Cardiac muscle cell (in vitro differentiated cells and primary cell): ENCODE results near the gene IGLL1. TPM values are rescaled to one million over a fixed set of nuclear protein-coding genes. Genes with fewer than 3 reads are reported as not detected.

Source experiments
- DNase-seq, 2 donors: peaks; one replicate each; pipeline versions ENCODE4 v3.0.0 to v3.0.0-alpha.2; 2010 to 2017; ENCODE audit warnings: low read depth in 1 of 2, low spot score in 1 of 2
- H3K27ac ChIP-seq: fragments of 200-600 bp; sonication (generic); 2 replicates; pipeline ENCODE4 v1.5.1; 2016
- H3K27me3 ChIP-seq: fragments of 200-600 bp; sonication (generic); 2 replicates; pipeline ENCODE4 v1.6.0; 2016; ENCODE audit warnings: control low read depth
- H3K36me3 ChIP-seq: fragments of 200-600 bp; sonication (generic); 2 replicates; pipeline ENCODE4 v1.5.1; 2016; ENCODE audit warnings: control low read depth
- H3K4me1 ChIP-seq: fragments of 200-600 bp; sonication (generic); 2 replicates; pipeline ENCODE4 v1.8.1; 2017; ENCODE audit warnings: low read depth, mild to moderate bottlenecking, mixed run types
- H3K4me3 ChIP-seq: fragments of 200-600 bp; sonication (generic); 2 replicates; pipeline ENCODE4 v1.5.1; 2016; ENCODE audit warnings: mild to moderate bottlenecking
- H3K9me3 ChIP-seq: fragments of 200-600 bp; sonication (generic); 2 replicates; pipeline ENCODE4 v1.5.1; 2017; ENCODE audit warnings: low read depth, mild to moderate bottlenecking, control low read depth
- polyA plus RNA-seq: library from polyadenylated mRNA; unstranded; fragments of >200 nt; fragmentation: Nextera tagmentation; extraction: Ambion mirVana; gene quantifications from 2 replicates; pipeline ENCODE4 v1.2.1, GENCODE V29; 2016
- total RNA-seq: library from RNA; depleted of rRNA; stranded (reverse); fragments of >200 nt; gene quantifications from 2 replicates; pipeline ENCODE4 v1.2.3, GENCODE V29; 2016
- TF ChIP-seq, protein P1 (sequence below): IDR thresholded peaks from 2 replicates; pipeline ENCODE4 v1.5.1; 2012; ENCODE audit warnings: low read depth, mild to moderate bottlenecking, low read length

IGLL1 gene
- total and polyA plus RNA-seq, 2 experiments from 2014 or later = not detected

DNA sequence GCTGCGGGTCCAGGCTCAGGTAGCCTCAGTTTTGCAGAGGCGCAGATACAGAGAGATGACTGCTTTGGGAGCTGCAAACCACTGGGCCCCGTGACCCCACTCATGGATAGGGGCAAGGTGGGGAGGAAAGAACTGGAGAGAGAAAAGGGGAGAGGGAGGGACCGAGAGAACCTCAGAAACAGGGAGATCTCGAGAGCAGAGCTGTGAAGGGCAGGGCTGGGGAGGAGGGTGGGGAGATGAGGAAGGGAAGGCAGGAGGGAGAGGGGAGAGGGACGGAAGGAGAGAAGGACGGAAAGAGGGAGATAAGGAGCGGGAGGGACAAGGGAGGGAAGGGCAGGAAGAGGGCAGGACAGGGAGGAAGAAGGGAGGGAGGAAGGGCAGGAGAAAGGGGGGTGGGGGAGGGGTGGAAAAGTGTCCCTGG lies 46.3 kb downstream of the IGLL1 start:
- peak in 1 of 2 donors; percentile 72 for DNase-seq
- no peaks in the 10 kb centered on the region for H3K27me3 ChIP-seq
- no peaks in the 10 kb centered on the region for H3K9me3 ChIP-seq
- H3K36me3 ChIP-seq = no peaks in the 10 kb centered on the region
- TF ChIP-seq, protein P1, sequence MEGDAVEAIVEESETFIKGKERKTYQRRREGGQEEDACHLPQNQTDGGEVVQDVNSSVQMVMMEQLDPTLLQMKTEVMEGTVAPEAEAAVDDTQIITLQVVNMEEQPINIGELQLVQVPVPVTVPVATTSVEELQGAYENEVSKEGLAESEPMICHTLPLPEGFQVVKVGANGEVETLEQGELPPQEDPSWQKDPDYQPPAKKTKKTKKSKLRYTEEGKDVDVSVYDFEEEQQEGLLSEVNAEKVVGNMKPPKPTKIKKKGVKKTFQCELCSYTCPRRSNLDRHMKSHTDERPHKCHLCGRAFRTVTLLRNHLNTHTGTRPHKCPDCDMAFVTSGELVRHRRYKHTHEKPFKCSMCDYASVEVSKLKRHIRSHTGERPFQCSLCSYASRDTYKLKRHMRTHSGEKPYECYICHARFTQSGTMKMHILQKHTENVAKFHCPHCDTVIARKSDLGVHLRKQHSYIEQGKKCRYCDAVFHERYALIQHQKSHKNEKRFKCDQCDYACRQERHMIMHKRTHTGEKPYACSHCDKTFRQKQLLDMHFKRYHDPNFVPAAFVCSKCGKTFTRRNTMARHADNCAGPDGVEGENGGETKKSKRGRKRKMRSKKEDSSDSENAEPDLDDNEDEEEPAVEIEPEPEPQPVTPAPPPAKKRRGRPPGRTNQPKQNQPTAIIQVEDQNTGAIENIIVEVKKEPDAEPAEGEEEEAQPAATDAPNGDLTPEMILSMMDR = no peak
- H3K4me3 ChIP-seq = no peak overlapping the region
- peaks cover 56% of the 10 kb centered on the region for H3K4me1 ChIP-seq
- H3K27ac ChIP-seq = peak overlapping the region; percentile 95

DNA sequence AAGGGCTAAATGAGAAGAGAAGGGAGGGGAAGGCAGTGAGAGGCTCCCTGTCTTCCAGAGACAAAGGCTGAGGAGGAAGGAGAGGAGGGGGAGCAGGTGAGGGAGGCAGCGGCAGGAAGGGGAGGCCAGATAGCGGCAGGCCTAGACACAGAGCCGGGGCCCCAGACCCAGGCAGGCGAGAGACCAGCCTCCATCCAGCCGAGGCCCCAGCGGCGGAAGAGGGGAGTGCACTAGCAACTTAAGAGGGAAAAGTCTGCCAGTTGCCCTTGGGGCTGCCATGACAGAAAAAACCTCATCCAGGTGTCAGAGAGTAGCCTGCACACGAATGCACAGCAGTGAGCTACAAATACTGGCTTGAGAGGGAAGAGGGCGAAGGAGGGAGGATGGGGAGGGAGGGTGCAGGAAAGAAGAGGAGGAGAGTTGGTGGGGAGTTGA lies 46.7 kb downstream of the IGLL1 start:
- no peaks in the 10 kb centered on the region for H3K36me3 ChIP-seq
- H3K4me3 ChIP-seq = no peak overlapping the region
- H3K4me1 ChIP-seq = peaks cover 51% of the 10 kb centered on the region
- H3K27me3 ChIP-seq = no peaks in the 10 kb centered on the region
- peak overlapping the region; percentile 95 for H3K27ac ChIP-seq
- TF ChIP-seq, protein P1 = peak; percentile 52
- DNase-seq = peak; percentile 61 to 84
- no peaks in the 10 kb centered on the region for H3K9me3 ChIP-seq

DNA sequence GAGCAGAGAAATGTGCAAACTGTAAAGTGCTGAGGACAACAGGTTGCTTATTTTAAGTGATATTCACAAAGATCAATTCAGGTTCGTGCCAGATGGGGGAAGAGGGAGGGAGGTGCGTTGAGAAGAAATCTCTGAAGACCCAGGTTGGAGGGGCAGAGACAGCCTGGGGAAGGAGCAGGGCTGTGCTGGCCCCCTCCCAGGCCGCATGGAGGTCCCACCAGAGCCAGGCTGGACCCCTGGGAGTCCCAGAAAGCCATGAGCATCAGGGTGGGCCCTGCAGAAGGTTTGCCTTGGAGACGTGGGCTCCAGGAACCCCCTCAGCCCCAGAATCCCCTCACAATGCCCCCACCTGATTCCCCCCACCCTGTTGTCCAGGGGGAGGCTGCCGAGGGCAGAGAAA lies 47.4 kb downstream of the IGLL1 start:
- Histone ChIP-seq H3K27me3 (no peaks in the 10 kb centered on the region), H3K4me3 (no peak overlapping the region), H3K9me3 (no peaks in the 10 kb centered on the region), H3K4me1 (peaks cover 45% of the 10 kb centered on the region), H3K36me3 (no peaks in the 10 kb centered on the region), H3K27ac (peak overlapping the region; percentile 95)
- no peak for DNase-seq
- TF ChIP-seq, protein P1 = no peak

DNA sequence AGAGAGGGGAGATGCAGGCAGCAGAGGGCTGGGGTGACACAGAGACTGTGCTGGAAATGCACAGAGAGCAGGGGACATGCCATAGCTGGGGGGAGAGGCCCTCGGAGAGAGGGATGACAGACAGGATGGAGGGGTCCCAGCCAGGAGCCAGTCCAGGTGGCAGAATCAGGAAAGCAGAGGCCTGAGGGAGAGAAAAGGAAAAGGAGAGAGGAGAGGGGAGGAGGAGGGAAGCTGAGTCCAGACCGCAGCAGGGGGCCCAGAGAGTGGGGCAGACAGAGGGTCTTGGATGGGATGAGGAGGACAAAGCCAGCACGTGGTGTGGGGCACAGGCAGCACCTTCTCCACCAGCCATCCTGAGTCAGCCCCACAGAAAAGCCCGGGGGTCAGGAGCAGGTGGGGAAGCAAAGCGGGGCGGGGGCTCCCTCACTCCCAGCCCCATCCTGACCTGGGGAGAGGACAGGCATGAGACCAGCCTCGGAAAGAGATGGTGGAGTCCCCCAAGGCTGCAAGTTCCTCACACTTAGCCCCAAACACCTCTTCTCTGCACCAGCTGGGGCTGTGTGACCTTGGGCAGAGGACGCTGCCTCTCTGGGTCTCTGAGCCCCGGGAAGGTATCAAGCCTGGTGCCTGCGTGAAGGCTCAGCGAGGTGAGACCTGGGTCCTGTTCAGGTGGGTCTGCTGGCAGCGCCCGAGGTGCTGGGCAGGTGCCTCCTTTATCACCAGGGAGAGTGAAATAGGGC lies 48.0 kb downstream of the IGLL1 start:
- Histone ChIP-seq H3K4me3 (no peak overlapping the region), H3K36me3 (no peaks in the 10 kb centered on the region), H3K27ac (peak overlapping the region; percentile 95), H3K27me3 (no peaks in the 10 kb centered on the region), H3K9me3 (no peaks in the 10 kb centered on the region), H3K4me1 (peaks cover 39% of the 10 kb centered on the region)
- no peak for DNase-seq
- TF ChIP-seq, protein P1 = no peak

DNA sequence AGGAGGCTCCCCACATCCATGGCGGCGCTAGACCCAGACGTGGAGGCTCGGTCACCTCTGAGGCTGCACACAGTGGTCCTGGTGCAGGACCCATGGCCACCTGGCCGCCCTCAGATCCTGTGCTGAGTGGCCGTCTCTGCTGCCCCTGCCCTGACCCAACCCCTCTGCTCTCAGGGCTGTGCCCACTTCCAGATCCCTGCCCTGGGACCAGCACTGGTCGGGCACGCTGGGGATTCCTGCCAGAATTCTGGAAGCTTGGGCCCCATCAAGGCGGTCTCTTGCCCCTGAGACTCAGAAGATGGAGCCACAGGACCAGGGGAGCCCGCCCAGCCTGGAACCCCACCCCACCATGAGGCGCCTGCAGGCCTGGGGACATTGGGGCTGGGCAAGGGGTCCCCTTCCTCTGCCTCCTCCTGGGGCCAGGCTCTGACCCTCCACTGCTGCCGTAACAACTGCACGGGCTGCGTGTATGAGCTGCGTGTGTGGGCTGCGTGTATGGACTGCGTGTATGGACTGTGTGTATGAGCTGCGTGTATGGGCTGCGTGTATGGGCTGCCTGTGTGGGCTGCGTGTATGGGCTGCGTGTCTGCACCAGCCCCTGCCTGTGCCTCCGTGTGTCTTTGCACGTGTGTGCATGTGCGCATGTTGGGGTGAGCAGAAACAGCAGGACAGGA lies 48.7 kb downstream of the IGLL1 start:
- Histone ChIP-seq H3K27me3 (no peaks in the 10 kb centered on the region), H3K4me3 (no peak overlapping the region), H3K27ac (no peak overlapping the region), H3K9me3 (no peaks in the 10 kb centered on the region), H3K36me3 (no peaks in the 10 kb centered on the region), H3K4me1 (peaks cover 34% of the 10 kb centered on the region)
- DNase-seq = no peak
- TF ChIP-seq, protein P1 = no peak
